Smooth muscle cell (in vitro differentiated cells): ENCODE results near the gene AP1G1. TPM values are rescaled to one million over a fixed set of nuclear protein-coding genes. Genes with fewer than 3 reads are reported as not detected.
A peak's percentile ranks its signal among the peaks of the same experiment; 100 is the strongest.

Source experiments
- DNase-seq: peaks from one replicate; lab custom pipeline; 2025; ENCODE audit not compliant: unreplicated experiment; lab: John Stamatoyannopoulos, UW
- H2AFZ ChIP-seq: fragments of 200-600 bp; sonication (generic); 2 replicates; pipeline ENCODE4 v1.6.0; 2016; ENCODE audit warnings: antibody characterized with exemption, low read depth, mild to moderate bottlenecking
- H3F3A ChIP-seq: fragments of 200-600 bp; sonication (generic); 2 replicates; pipeline ENCODE4 v1.6.0; 2017; ENCODE audit warnings: antibody characterized with exemption, low read depth
- H3K27ac ChIP-seq: fragments of 200-600 bp; sonication (generic); 2 replicates; pipeline ENCODE4 v1.5.1; 2016; ENCODE audit warnings: low read depth, mild to moderate bottlenecking
- H3K27me3 ChIP-seq: fragments of 200-600 bp; sonication (generic); 2 replicates; pipeline ENCODE4 v1.6.1; 2016; ENCODE audit warnings: low read depth, mild to moderate bottlenecking
- H3K36me3 ChIP-seq: fragments of 200-600 bp; sonication (generic); 2 replicates; pipeline ENCODE4 v1.5.1; 2016; ENCODE audit warnings: low read depth
- H3K4me1 ChIP-seq: fragments of 200-600 bp; sonication (generic); 2 replicates; pipeline ENCODE4 v1.5.1; 2016; ENCODE audit warnings: low read depth
- H3K4me2 ChIP-seq: fragments of 200-600 bp; sonication (generic); 2 replicates; pipeline ENCODE4 v1.6.0; 2016; ENCODE audit warnings: mild to moderate bottlenecking
- H3K4me3 ChIP-seq: fragments of 200-600 bp; sonication (generic); 2 replicates; pipeline ENCODE4 v1.5.1; 2016; ENCODE audit warnings: mild to moderate bottlenecking
- H3K79me2 ChIP-seq: fragments of 200-600 bp; sonication (generic); 2 replicates; pipeline ENCODE4 v1.6.0; 2016; ENCODE audit warnings: low read depth, mild to moderate bottlenecking
- H3K9ac ChIP-seq: fragments of 200-600 bp; sonication (generic); 2 replicates; pipeline ENCODE4 v1.6.0; 2016; ENCODE audit warnings: low read depth
- H3K9me3 ChIP-seq: fragments of 200-600 bp; sonication (generic); replicated peaks from 2 replicates; pipeline ENCODE4 v1.5.1; 2016; ENCODE audit warnings: low read depth
- H4K20me1 ChIP-seq: fragments of 200-600 bp; sonication (generic); 2 replicates; pipeline ENCODE4 v1.6.0; 2016; ENCODE audit warnings: low read depth
- WGBS: methylation state at CpG from one replicate; pipeline ENCODE4 v1.1.7; 2016; ENCODE audit warnings: low lambda C conversion rate; 5-methylcytosine and 5-hydroxymethylcytosine counted together
- polyA plus RNA-seq: library from polyadenylated mRNA; unstranded; fragments of >200 nt; fragmentation: Nextera tagmentation; extraction: Ambion mirVana; gene quantifications from 2 replicates; pipeline ENCODE4 v1.2.1, GENCODE V29; 2016
- total RNA-seq: library from RNA; depleted of rRNA; stranded (reverse); fragments of >200 nt; gene quantifications from 2 replicates; pipeline ENCODE4 v1.2.3, GENCODE V29; 2014
- TF ChIP-seq, protein P1 (sequence below): fragments of 200-600 bp; sonication (generic); IDR thresholded peaks from 2 replicates; pipeline ENCODE4 v1.5.1; 2017; ENCODE audit warnings: borderline replicate concordance, mild to moderate bottlenecking, antibody characterized with exemption; ENCODE audit not compliant: insufficient read depth, poor library complexity, severe bottlenecking

AP1G1 gene
- total and polyA plus RNA-seq, 2 experiments from 2014 or later: 17.1 to 84.4 TPM

DNA sequence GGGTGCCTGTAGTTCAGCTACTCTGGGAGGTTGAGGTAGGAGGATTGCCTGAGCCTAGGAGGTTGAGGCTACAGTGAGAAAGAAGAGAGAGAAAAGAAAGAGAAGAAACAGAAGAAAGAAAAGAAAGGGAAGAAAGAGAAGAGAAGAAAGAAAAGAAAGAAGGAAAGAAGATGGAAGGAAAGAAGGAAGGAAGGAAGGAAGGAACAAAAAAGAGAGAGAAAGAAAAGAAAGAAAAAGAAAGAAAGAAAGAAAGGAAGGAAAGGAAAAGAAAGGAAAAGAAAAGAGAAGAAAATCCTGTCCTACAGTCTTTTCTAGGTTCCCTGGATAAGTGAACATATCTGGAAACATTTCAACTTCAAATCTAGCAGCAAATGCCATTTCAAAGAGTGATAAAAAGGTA lies 54.5 kb downstream of the AP1G1 start:
- Histone ChIP-seq H3K9ac (no peak overlapping the region), H4K20me1 (peaks cover 17% of the 10 kb centered on the region), H2AFZ (no peak overlapping the region), H3K4me3 (no peak overlapping the region), H3F3A (no peaks in the 10 kb centered on the region), H3K27ac (no peak overlapping the region), H3K36me3 (peaks cover 56% of the 10 kb centered on the region), H3K4me1 (no peaks in the 10 kb centered on the region), H3K27me3 (no peaks in the 10 kb centered on the region), H3K4me2 (no peak overlapping the region), H3K79me2 (peaks cover 3% of the 10 kb centered on the region), H3K9me3 (no peaks in the 10 kb centered on the region)
- no peak for DNase-seq
- TF ChIP-seq, protein P1, sequence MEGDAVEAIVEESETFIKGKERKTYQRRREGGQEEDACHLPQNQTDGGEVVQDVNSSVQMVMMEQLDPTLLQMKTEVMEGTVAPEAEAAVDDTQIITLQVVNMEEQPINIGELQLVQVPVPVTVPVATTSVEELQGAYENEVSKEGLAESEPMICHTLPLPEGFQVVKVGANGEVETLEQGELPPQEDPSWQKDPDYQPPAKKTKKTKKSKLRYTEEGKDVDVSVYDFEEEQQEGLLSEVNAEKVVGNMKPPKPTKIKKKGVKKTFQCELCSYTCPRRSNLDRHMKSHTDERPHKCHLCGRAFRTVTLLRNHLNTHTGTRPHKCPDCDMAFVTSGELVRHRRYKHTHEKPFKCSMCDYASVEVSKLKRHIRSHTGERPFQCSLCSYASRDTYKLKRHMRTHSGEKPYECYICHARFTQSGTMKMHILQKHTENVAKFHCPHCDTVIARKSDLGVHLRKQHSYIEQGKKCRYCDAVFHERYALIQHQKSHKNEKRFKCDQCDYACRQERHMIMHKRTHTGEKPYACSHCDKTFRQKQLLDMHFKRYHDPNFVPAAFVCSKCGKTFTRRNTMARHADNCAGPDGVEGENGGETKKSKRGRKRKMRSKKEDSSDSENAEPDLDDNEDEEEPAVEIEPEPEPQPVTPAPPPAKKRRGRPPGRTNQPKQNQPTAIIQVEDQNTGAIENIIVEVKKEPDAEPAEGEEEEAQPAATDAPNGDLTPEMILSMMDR: no peak

DNA sequence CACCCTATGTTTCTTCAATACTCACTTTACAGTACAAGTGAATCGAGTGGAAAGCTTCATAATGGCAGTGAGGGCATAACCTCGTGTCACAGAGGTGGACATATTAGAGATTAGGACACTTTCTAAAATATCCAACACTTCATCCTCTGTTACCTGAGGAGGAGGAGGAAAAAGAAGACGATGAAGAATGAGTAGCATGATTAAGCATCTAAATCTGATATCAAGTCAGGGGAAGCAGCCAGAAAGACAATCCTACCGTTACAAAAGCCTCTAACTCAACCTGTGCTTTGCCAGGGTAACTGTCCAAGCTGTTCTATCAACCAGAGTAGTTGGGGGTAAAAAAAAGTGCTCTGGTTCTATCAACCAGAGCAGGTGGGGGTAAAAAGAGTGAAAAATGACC lies 60.4 kb downstream of the AP1G1 start:
- 98% methylated on average over 4 of the region's 4 CpGs for WGBS

DNA sequence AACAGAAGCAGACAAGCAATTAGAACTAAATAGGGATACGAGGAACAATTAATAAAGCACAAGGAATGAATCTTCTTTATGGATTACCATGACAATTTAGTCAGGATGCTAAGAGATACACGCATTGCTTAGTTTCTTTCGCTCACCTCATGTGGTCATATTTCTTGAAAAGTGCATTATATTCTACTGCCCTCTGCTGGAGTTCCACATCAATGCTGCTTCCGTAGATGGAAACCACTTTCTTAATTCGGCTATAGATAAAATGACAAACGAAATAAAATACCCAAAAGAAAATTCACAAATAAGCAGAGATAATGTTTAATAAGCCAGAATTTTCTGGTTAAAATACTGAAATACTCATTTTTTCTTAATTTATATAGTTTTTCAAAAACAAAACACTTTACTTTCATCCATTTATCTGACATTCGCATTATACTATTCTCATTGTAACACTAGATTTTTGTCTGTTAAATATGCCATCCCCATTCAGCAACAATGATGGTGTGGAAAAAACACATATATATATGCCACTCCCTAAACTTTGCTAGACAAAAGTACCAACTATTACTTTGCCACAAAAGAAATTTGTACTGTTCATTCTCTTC lies 62.1 kb downstream of the AP1G1 start:
- peaks cover 43% of the 10 kb centered on the region for H3K36me3 ChIP-seq

More for the DNA sequence above, 60.4 kb downstream of the AP1G1 start:
- H3K9ac ChIP-seq: no peak overlapping the region
- TF ChIP-seq, protein P1: no peak
- no peak overlapping the region for H3K27ac ChIP-seq
- H3K36me3 ChIP-seq: peaks cover 48% of the 10 kb centered on the region
- no peak overlapping the region for H3K4me3 ChIP-seq
- DNase-seq: no peak
- peaks cover 12% of the 10 kb centered on the region for H4K20me1 ChIP-seq
- no peak overlapping the region for H3K4me2 ChIP-seq
- no peaks in the 10 kb centered on the region for H3K4me1 ChIP-seq
- H3F3A ChIP-seq: no peaks in the 10 kb centered on the region
- no peaks in the 10 kb centered on the region for H3K9me3 ChIP-seq
- no peaks in the 10 kb centered on the region for H3K27me3 ChIP-seq
- no peak overlapping the region for H2AFZ ChIP-seq
- H3K79me2 ChIP-seq: no peaks in the 10 kb centered on the region

More for the DNA sequence above, 62.1 kb downstream of the AP1G1 start:
- H2AFZ ChIP-seq: no peak overlapping the region
- TF ChIP-seq, protein P1: peak; percentile 57
- H3K27ac ChIP-seq: no peak overlapping the region
- H4K20me1 ChIP-seq: peaks cover 3% of the 10 kb centered on the region
- H3K4me2 ChIP-seq: no peak overlapping the region
- H3K9ac ChIP-seq: no peak overlapping the region
- no peaks in the 10 kb centered on the region for H3F3A ChIP-seq
- H3K27me3 ChIP-seq: no peaks in the 10 kb centered on the region
- no peak for DNase-seq
- no peaks in the 10 kb centered on the region for H3K4me1 ChIP-seq
- WGBS: 86% methylated on average over 7 of the region's 7 CpGs
- H3K9me3 ChIP-seq: no peaks in the 10 kb centered on the region
- H3K4me3 ChIP-seq: no peak overlapping the region
- H3K79me2 ChIP-seq: no peaks in the 10 kb centered on the region
